PC-3 (cell line): ENCODE data around the gene ATG4C. TPM values are rescaled to one million over a fixed set of nuclear protein-coding genes. Genes with fewer than 3 reads are reported as not detected.
A peak's percentile ranks its signal among the peaks of the same experiment; 100 is the strongest.

Experiments
- ATAC-seq: fragments of 200-7000 bp; cut with Tn5 transposase; 2 replicates; pipeline ENCODE4 v1.9.1; 2020; ENCODE audit warnings: mild to moderate bottlenecking, moderate library complexity
- BruUV-seq: library from RNA; stranded (reverse); fragments of 400-500 nt; replicated peaks from 2 replicates; lab custom pipeline; 2021; lab: Mats Ljungman, UMichigan
- CTCF ChIA-PET: fragments of 300-600 bp; sonication (Branson Sonifier 250); formaldehyde crosslinking; loops from one replicate; lab custom pipeline; 2022; ENCODE audit warnings: antibody characterized with exemption; lab: Charles Lee
- POLR2A ChIA-PET: fragments of 300-600 bp; sonication (Branson Sonifier 250); formaldehyde crosslinking; loops from one replicate; lab custom pipeline; 2022; ENCODE audit warnings: antibody characterized with exemption; ENCODE audit not compliant: unreplicated experiment; lab: Charles Lee
- DNase-seq: peaks from one replicate; pipeline ENCODE4 v3.0.0-alpha.2; 2015
- H2AFZ ChIP-seq: fragments of 300-600 bp; sonication (generic); 2 replicates; pipeline ENCODE4 v1.6.0; 2016; ENCODE audit warnings: antibody characterized with exemption, low read length
- H3F3A ChIP-seq: fragments of 300-600 bp; sonication (generic); one replicate; pipeline ENCODE4 v1.6.0; 2017; ENCODE audit warnings: antibody characterized with exemption, low read length, control low read depth, mild to moderate bottlenecking; ENCODE audit not compliant: unreplicated experiment
- H3K27ac ChIP-seq: fragments of 300-600 bp; sonication (generic); 2 replicates; pipeline ENCODE4 v1.5.1; 2016; ENCODE audit warnings: mild to moderate bottlenecking, low read length
- H3K27me3 ChIP-seq: fragments of 300-600 bp; sonication (generic); 2 replicates; pipeline ENCODE4 v1.6.1; 2016; ENCODE audit warnings: low read length, mixed read lengths
- H3K36me3 ChIP-seq: fragments of 300-600 bp; sonication (generic); 2 replicates; pipeline ENCODE4 v1.6.1; 2016; ENCODE audit warnings: low read depth, mixed run types, low read length, mixed read lengths
- H3K4me1 ChIP-seq: fragments of 300-600 bp; sonication (generic); 2 replicates; pipeline ENCODE4 v1.5.1; 2016; ENCODE audit warnings: low read length; ENCODE audit not compliant: insufficient read depth
- H3K4me2 ChIP-seq: fragments of 300-600 bp; sonication (generic); 2 replicates; pipeline ENCODE4 v1.6.0; 2016; ENCODE audit warnings: low read length
- H3K4me3 ChIP-seq: fragments of 300-600 bp; sonication (generic); 2 replicates; pipeline ENCODE4 v1.5.1; 2016; ENCODE audit warnings: mild to moderate bottlenecking, low read length, mixed read lengths
- H3K79me2 ChIP-seq: fragments of 300-600 bp; sonication (generic); 2 replicates; pipeline ENCODE4 v1.6.1; 2017; ENCODE audit warnings: low read length, mixed read lengths
- H3K9ac ChIP-seq: fragments of 300-600 bp; sonication (generic); 2 replicates; pipeline ENCODE4 v1.6.0; 2016; ENCODE audit warnings: mild to moderate bottlenecking, low read length
- H3K9me2 ChIP-seq: fragments of 300-600 bp; sonication (generic); replicated peaks from 2 replicates; pipeline ENCODE4 v1.6.1; 2016; ENCODE audit warnings: mixed run types, low read length, mixed read lengths
- H3K9me3 ChIP-seq: fragments of 300-600 bp; sonication (generic); 2 replicates; pipeline ENCODE4 v1.6.1; 2016; ENCODE audit warnings: low read length, mixed read lengths
- H4K20me1 ChIP-seq: fragments of 300-600 bp; sonication (generic); 2 replicates; pipeline ENCODE4 v1.6.1; 2016; ENCODE audit warnings: low read length, mixed read lengths
- CTCF ChIP-seq: fragments of 300-600 bp; sonication (generic); conservative IDR thresholded peaks from 2 replicates; pipeline ENCODE4 v1.5.1; 2017; ENCODE audit warnings: antibody characterized with exemption, low read depth, mild to moderate bottlenecking, low read length
- EZH2 ChIP-seq: fragments of 300-600 bp; sonication (generic); IDR thresholded peaks from one replicate; pipeline ENCODE4 v1.6.1; 2017; ENCODE audit warnings: antibody characterized with exemption, mild to moderate bottlenecking, low read length; ENCODE audit not compliant: unreplicated experiment
- EZH2phosphoT487 ChIP-seq: fragments of 300-600 bp; sonication (generic); IDR thresholded peaks from 2 replicates; pipeline ENCODE4 v1.6.1; 2018; ENCODE audit warnings: mild to moderate bottlenecking, antibody characterized with exemption, low read length, borderline replicate concordance
- intact Hi-C: fragments of 100-400 bp; cut with micrococcal nuclease; formaldehyde crosslinking; loops from 2 replicates; pipeline ENCODE4 v1.9.0; 2023
- total RNA-seq: library from RNA; depleted of rRNA; stranded (reverse); fragments of >200 nt; gene quantifications from 2 replicates; pipeline ENCODE4 v1.2.3, GENCODE V29; 2014; rRNA removed

The ATG4C gene
- total RNA-seq, 1 experiment from 2014 or later = 8.8 TPM

- no peaks in the 10 kb centered on the region for H4K20me1 ChIP-seq
- no peak overlapping the region for H2AFZ ChIP-seq
- CTCF ChIA-PET = no interaction called here
- H3F3A ChIP-seq = no peaks in the 10 kb centered on the region
- POLR2A ChIA-PET = interaction anchor here (0.6 kb wide), 1 partner anchor 9 kb away, joined by 4 read pairs; no protein-coding TSS in a partner anchor
- DNase-seq = no peak
- intact Hi-C loops = loop anchor here (5.0 kb wide), 1 partner anchor 66 kb away; no protein-coding TSS in a partner anchor
- H3K9me3 ChIP-seq = no peaks in the 10 kb centered on the region
- BruUV-seq = no TSS peak
- H3K4me3 ChIP-seq = no peak overlapping the region
- H3K79me2 ChIP-seq = no peaks in the 10 kb centered on the region
- ATAC-seq = no peak
- no peak overlapping the region for H3K9ac ChIP-seq
- H3K4me1 ChIP-seq = no peaks in the 10 kb centered on the region
- no peaks in the 10 kb centered on the region for H3K27me3 ChIP-seq
- no peaks in the 10 kb centered on the region for H3K36me3 ChIP-seq
- H3K9me2 ChIP-seq = no peaks in the 10 kb centered on the region
- no peak overlapping the region for H3K4me2 ChIP-seq
- TF ChIP-seq EZH2 (no peak), EZH2phosphoT487 (no peak), CTCF (no peak)
- no peak overlapping the region for H3K27ac ChIP-seq
These were observed 124.3 kb downstream of the ATG4C start for GRCh38 chr1:62908168-62908695.

- no peak overlapping the region for H3K9ac ChIP-seq
- POLR2A ChIA-PET = no interaction called here
- H4K20me1 ChIP-seq = no peaks in the 10 kb centered on the region
- H3K9me3 ChIP-seq = no peaks in the 10 kb centered on the region
- TF ChIP-seq EZH2 (no peak), CTCF (peak; percentile 88)
- H3K79me2 ChIP-seq = no peaks in the 10 kb centered on the region
- H3K27ac ChIP-seq = no peak overlapping the region
- DNase-seq (peak; percentile 57), ATAC-seq (peak; percentile 40; the same call in 1 of the 2 replicates)
- H3K4me2 ChIP-seq = no peak overlapping the region
- CTCF ChIA-PET = no interaction called here
- no peaks in the 10 kb centered on the region for H3F3A ChIP-seq
- no peaks in the 10 kb centered on the region for H3K9me2 ChIP-seq
- no peak overlapping the region for H3K4me3 ChIP-seq
- no peaks in the 10 kb centered on the region for H3K4me1 ChIP-seq
- no TSS peak for BruUV-seq
- no peak overlapping the region for H2AFZ ChIP-seq
- peaks cover 38% of the 10 kb centered on the region for H3K27me3 ChIP-seq
- no peaks in the 10 kb centered on the region for H3K36me3 ChIP-seq
- intact Hi-C loops = loop anchor here (10.0 kb wide), 1 partner anchor 1333 kb away; no protein-coding TSS in a partner anchor
These were observed 128.2 kb downstream of the ATG4C start for GRCh38 chr1:62912028-62912638.

Other genes with a start within 250 kb of the ATG4C start
- not detected in 2 replicates for gene ANGPTL3, start 186.6 kb upstream of the ATG4C start, total RNA-seq
- gene DOCK7, start 95.7 kb upstream of the ATG4C start, total RNA-seq = 70.1 and 81.4 TPM in 2 replicates